Measurements from ENCODE around the gene CIART.

The CIART gene

GRCh38 chr1:150257624-150258585, 24.4 kb upstream of the CIART start, which contains the start of gene CA14:
Gene CA14, plus strand, starts transcription at chr1:150257774. Its CDS starts 355 bp downstream, at chr1:150258129.
- Histone ChIP-seq H3K4me1 (ENCODE audit: insufficient read depth, poor library complexity, severe bottlenecking) (peaks cover 39% of the 10 kb centered on the region), H3K4me3 (ENCODE audit: severe bottlenecking) (no peak within 1 kb of the TSS), H3K36me3 (ENCODE audit: low read depth) (no peaks in the 10 kb centered on the region), H3K27ac (ENCODE audit: poor library complexity, severe bottlenecking) (no peak within 1 kb of the TSS), H3K9me3 (ENCODE audit: severe bottlenecking) (no peaks in the 10 kb centered on the region), H3K27me3 (ENCODE audit: insufficient read depth, poor library complexity, severe bottlenecking) (no peaks in the 10 kb centered on the region)
- TF ChIP-seq, protein P1, sequence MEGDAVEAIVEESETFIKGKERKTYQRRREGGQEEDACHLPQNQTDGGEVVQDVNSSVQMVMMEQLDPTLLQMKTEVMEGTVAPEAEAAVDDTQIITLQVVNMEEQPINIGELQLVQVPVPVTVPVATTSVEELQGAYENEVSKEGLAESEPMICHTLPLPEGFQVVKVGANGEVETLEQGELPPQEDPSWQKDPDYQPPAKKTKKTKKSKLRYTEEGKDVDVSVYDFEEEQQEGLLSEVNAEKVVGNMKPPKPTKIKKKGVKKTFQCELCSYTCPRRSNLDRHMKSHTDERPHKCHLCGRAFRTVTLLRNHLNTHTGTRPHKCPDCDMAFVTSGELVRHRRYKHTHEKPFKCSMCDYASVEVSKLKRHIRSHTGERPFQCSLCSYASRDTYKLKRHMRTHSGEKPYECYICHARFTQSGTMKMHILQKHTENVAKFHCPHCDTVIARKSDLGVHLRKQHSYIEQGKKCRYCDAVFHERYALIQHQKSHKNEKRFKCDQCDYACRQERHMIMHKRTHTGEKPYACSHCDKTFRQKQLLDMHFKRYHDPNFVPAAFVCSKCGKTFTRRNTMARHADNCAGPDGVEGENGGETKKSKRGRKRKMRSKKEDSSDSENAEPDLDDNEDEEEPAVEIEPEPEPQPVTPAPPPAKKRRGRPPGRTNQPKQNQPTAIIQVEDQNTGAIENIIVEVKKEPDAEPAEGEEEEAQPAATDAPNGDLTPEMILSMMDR (IDR thresholded peaks at IDR 0.05; ENCODE audit: poor library complexity, severe bottlenecking): no peak
- DNase-seq (ENCODE audit: low spot score) (no peak), ATAC-seq (ENCODE audit: low read depth) (no peak)

DNA sequence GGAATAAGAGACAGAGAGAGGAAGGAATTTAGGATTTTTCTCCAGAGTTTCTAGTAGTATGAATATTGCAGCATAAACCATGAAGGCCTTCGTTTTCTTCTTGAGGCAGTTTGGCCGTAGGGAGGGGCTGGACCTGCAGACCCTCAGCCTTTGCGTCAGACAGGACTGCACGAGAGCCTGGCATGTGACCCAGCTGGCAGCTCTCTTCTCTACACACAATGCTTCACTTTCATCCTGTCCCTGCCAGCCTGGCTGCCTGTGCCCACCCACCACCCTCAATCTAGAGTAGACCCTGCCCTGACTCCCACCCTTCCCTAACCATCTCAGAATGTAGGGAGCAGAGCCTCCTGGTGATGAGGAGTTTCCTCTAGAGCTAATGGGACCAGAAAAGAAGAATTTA, 23.1 kb upstream of the CIART start:
- DNase-seq (ENCODE audit: low spot score) (no peak), ATAC-seq (ENCODE audit: low read depth) (no peak)
- Histone ChIP-seq H3K4me1 (ENCODE audit: insufficient read depth, poor library complexity, severe bottlenecking) (peaks cover 44% of the 10 kb centered on the region), H3K36me3 (ENCODE audit: low read depth) (no peaks in the 10 kb centered on the region), H3K27ac (ENCODE audit: poor library complexity, severe bottlenecking) (peak overlapping the region; percentile 96), H3K4me3 (ENCODE audit: severe bottlenecking) (no peak overlapping the region), H3K9me3 (ENCODE audit: severe bottlenecking) (no peaks in the 10 kb centered on the region), H3K27me3 (ENCODE audit: insufficient read depth, poor library complexity, severe bottlenecking) (no peaks in the 10 kb centered on the region)
- TF ChIP-seq, protein P1 (IDR thresholded peaks at IDR 0.05; ENCODE audit: poor library complexity, severe bottlenecking): no peak

GRCh38 chr1:150259758-150260669, 22.3 kb upstream of the CIART start:
- DNase-seq (ENCODE audit: low spot score): peak; percentile 85
- no peaks in the 10 kb centered on the region for H3K9me3 ChIP-seq (ENCODE audit: severe bottlenecking)
- peaks cover 44% of the 10 kb centered on the region for H3K4me1 ChIP-seq (ENCODE audit: insufficient read depth, poor library complexity, severe bottlenecking)
- H3K4me3 ChIP-seq (ENCODE audit: severe bottlenecking): no peak overlapping the region
- peak overlapping the region; percentile 96 for H3K27ac ChIP-seq (ENCODE audit: poor library complexity, severe bottlenecking)
- ATAC-seq (ENCODE audit: low read depth): peak; percentile 75
- TF ChIP-seq, protein P1 (IDR thresholded peaks at IDR 0.05; ENCODE audit: poor library complexity, severe bottlenecking): no peak
- no peaks in the 10 kb centered on the region for H3K27me3 ChIP-seq (ENCODE audit: insufficient read depth, poor library complexity, severe bottlenecking)
- peaks cover 6% of the 10 kb centered on the region for H3K36me3 ChIP-seq (ENCODE audit: low read depth)

DNA sequence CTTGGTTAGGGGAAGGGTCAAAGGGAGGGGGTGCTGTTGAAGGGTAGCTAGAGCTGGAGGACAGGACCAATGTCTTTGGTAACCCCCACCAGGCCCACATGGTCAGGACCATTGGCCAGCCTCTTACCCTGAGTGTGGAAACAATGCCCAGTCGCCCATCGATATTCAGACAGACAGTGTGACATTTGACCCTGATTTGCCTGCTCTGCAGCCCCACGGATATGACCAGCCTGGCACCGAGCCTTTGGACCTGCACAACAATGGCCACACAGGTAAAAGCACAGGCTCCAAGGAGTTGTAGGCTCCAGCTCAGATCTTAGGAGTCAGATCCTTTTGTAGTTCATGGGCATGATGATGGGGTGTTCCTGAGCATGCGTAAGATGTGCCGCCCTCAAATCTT, 21.0 kb upstream of the CIART start:
- H3K4me1 ChIP-seq (ENCODE audit: insufficient read depth, poor library complexity, severe bottlenecking): peaks cover 40% of the 10 kb centered on the region
- H3K4me3 ChIP-seq (ENCODE audit: severe bottlenecking): no peak overlapping the region
- H3K9me3 ChIP-seq (ENCODE audit: severe bottlenecking): no peaks in the 10 kb centered on the region
- peak overlapping the region; percentile 96 for H3K27ac ChIP-seq (ENCODE audit: poor library complexity, severe bottlenecking)
- DNase-seq (ENCODE audit: low spot score) (no peak), ATAC-seq (ENCODE audit: low read depth) (no peak)
- TF ChIP-seq, protein P1 (IDR thresholded peaks at IDR 0.05; ENCODE audit: poor library complexity, severe bottlenecking): no peak
- peaks cover 18% of the 10 kb centered on the region for H3K36me3 ChIP-seq (ENCODE audit: low read depth)
- H3K27me3 ChIP-seq (ENCODE audit: insufficient read depth, poor library complexity, severe bottlenecking): no peaks in the 10 kb centered on the region

All from RWPE2 (cell line).